Suprapubic skin (tissue), 4 donors: ENCODE data around the gene WDR31. TPM values are rescaled to one million over a fixed set of nuclear protein-coding genes. Genes with fewer than 3 reads are reported as not detected.

Experiments used
- DNase-seq, 2 donors: peaks; one replicate each; pipeline ENCODE4 v3.0.0-alpha.2; 2019; ENCODE audit warnings: low spot score in 2 of 2
- H3K27ac ChIP-seq: fragments of 200-600 bp; sonication (generic); one replicate; pipeline ENCODE4 v1.5.1; 2019
- H3K27me3 ChIP-seq: fragments of 200-600 bp; sonication (generic); one replicate; pipeline ENCODE4 v1.5.1; 2019
- H3K36me3 ChIP-seq: fragments of 200-600 bp; sonication (generic); one replicate; pipeline ENCODE4 v1.5.1; 2019
- H3K4me1 ChIP-seq: fragments of 200-600 bp; sonication (generic); one replicate; pipeline ENCODE4 v1.5.1; 2019
- H3K4me3 ChIP-seq: fragments of 200-600 bp; sonication (generic); one replicate; pipeline ENCODE4 v1.5.1; 2019; ENCODE audit warnings: mild to moderate bottlenecking
- H3K9me3 ChIP-seq: fragments of 200-600 bp; sonication (generic); one replicate; pipeline ENCODE4 v1.5.1; 2019
- CTCF ChIP-seq, 2 donors: fragments of 200-600 bp in 1 of 2; fragments of 450-650 bp in 1 of 2; sonication (generic) in 1 of 2; IDR thresholded peaks; one replicate each; pipeline ENCODE4 v1.5.1; 2016 to 2019; ENCODE audit warnings: antibody characterized with exemption in 2 of 2, mild to moderate bottlenecking in 1 of 2, moderate library complexity in 1 of 2
- EP300 ChIP-seq: sonication (generic); formaldehyde crosslinking; IDR thresholded peaks from one replicate; pipeline ENCODE4 v1.6.1; 2017; ENCODE audit warnings: antibody characterized with exemption
- POLR2A ChIP-seq, 2 donors: fragments of 450-650 bp; IDR thresholded peaks; one replicate each; pipeline ENCODE4 v1.6.1; 2017; ENCODE audit warnings: antibody characterized with exemption in 2 of 2, mild to moderate bottlenecking in 2 of 2, moderate library complexity in 2 of 2
- POLR2AphosphoS5 ChIP-seq, 3 donors: sonication (generic); formaldehyde crosslinking; IDR thresholded peaks; one replicate each; pipeline ENCODE4 v1.6.1; 2017; ENCODE audit warnings: antibody characterized with exemption in 3 of 3
- WGBS: methylation state at CpG from one replicate; pipeline ENCODE4 v1.1.5; 2018; 5-methylcytosine and 5-hydroxymethylcytosine counted together
- total RNA-seq, 4 donors: library from RNA; depleted of rRNA; stranded (reverse); fragments of >200 nt; gene quantifications; one replicate each; pipeline ENCODE4 v1.1.0, GENCODE V29; 2016

WDR31 gene
- total RNA-seq, 4 donors from 2014 or later, result 1.2 to 3.5 (median 1.7) TPM

GRCh38 chr9:113274474-113275156 is 65.5 kb downstream of the WDR31 start:
- Histone ChIP-seq H3K4me3 (peak overlapping the region; percentile 72), H3K27me3 (no peaks in the 10 kb centered on the region), H3K36me3 (peaks cover 55% of the 10 kb centered on the region), H3K4me1 (peaks cover 24% of the 10 kb centered on the region), H3K9me3 (no peaks in the 10 kb centered on the region), H3K27ac (peak overlapping the region; percentile 91)
- DNase-seq, result no peak
- 0% methylated on average over 9 of the region's 15 CpGs for WGBS
- TF ChIP-seq CTCF (IDR thresholded peaks at IDR 0.05) (peak; percentile 38 to 51), POLR2A (IDR thresholded peaks at IDR 0.05) (no peak)

- WGBS, result 93% methylated on average over 2 of the region's 2 CpGs
- no peak for DNase-seq
- Histone ChIP-seq H3K27me3 (no peaks in the 10 kb centered on the region), H3K4me3 (no peak overlapping the region), H3K9me3 (no peaks in the 10 kb centered on the region), H3K4me1 (peaks cover 10% of the 10 kb centered on the region), H3K27ac (no peak overlapping the region), H3K36me3 (peaks cover 62% of the 10 kb centered on the region)
- TF ChIP-seq EP300 (no peak), CTCF (IDR thresholded peaks at IDR 0.05) (no peak)
These were observed 70.2 kb downstream of the WDR31 start for GRCh38 chr9:113269871-113270270.

- Histone ChIP-seq H3K4me3 (no peak overlapping the region), H3K4me1 (peaks cover 6% of the 10 kb centered on the region), H3K27ac (no peak overlapping the region), H3K9me3 (no peaks in the 10 kb centered on the region), H3K36me3 (peaks cover 62% of the 10 kb centered on the region), H3K27me3 (no peaks in the 10 kb centered on the region)
- WGBS, result 89% methylated on average over 2 of the region's 2 CpGs
- no peak for DNase-seq
- TF ChIP-seq POLR2A (IDR thresholded peaks at IDR 0.05) (no peak), CTCF (IDR thresholded peaks at IDR 0.05) (no peak), EP300 (no peak), POLR2AphosphoS5 (IDR thresholded peaks at IDR 0.05) (no peak)
These were observed 70.7 kb downstream of the WDR31 start for GRCh38 chr9:113269355-113269754.

- Histone ChIP-seq H3K4me3 (no peak overlapping the region), H3K27me3 (no peaks in the 10 kb centered on the region), H3K9me3 (no peaks in the 10 kb centered on the region), H3K4me1 (no peaks in the 10 kb centered on the region), H3K36me3 (peaks cover 62% of the 10 kb centered on the region), H3K27ac (no peak overlapping the region)
- 96% methylated on average over 4 of the region's 4 CpGs for whole genome bisulfite sequencing
- TF ChIP-seq POLR2AphosphoS5 (IDR thresholded peaks at IDR 0.05), result no peak
- TF ChIP-seq EP300, result no peak
- TF ChIP-seq POLR2A (IDR thresholded peaks at IDR 0.05), result no peak
- no peak for DNase-seq
These were observed 72.0 kb downstream of the WDR31 start for GRCh38 chr9:113267911-113268566.

GRCh38 chr9:113266174-113266573 is 73.9 kb downstream of the WDR31 start:
- H3K9me3 ChIP-seq, result no peaks in the 10 kb centered on the region
- H3K27ac ChIP-seq, result no peak overlapping the region
- 87% methylated on average over 3 of the region's 3 CpGs for WGBS
- no peak overlapping the region for H3K4me3 ChIP-seq
- no peaks in the 10 kb centered on the region for H3K27me3 ChIP-seq
- no peaks in the 10 kb centered on the region for H3K4me1 ChIP-seq
- TF ChIP-seq POLR2AphosphoS5 (IDR thresholded peaks at IDR 0.05) (no peak), CTCF (IDR thresholded peaks at IDR 0.05) (no peak), POLR2A (IDR thresholded peaks at IDR 0.05) (no peak), EP300 (no peak)
- H3K36me3 ChIP-seq, result peaks cover 56% of the 10 kb centered on the region
- DNase-seq, result no peak

Other genes starting within 250 kb of the WDR31 start
- gene SLC31A2, start 189.3 kb downstream of the WDR31 start, total RNA-seq, result 100 to 1,000 TPM in 2 of 4 donors, 10 to 100 TPM in 2; 49.8 to 114 (median 88.4) TPM
- gene FKBP15, start 119.0 kb downstream of the WDR31 start, total RNA-seq, result 10 to 100 TPM; 26.2 to 45.7 (median 30.5) TPM
- gene SLC31A1, start 118.7 kb downstream of the WDR31 start, total RNA-seq, result 10 to 100 TPM; 17.1 to 46.3 (median 27.2) TPM
- gene CDC26, start 64.7 kb downstream of the WDR31 start, total RNA-seq, result 10 to 100 TPM; 18.8 to 21.9 (median 20.4) TPM
- gene PRPF4, start 64.6 kb downstream of the WDR31 start, total RNA-seq, result 10 to 100 TPM; 13.6 to 21.3 (median 17.6) TPM
- gene RNF183, start 36.9 kb downstream of the WDR31 start, total RNA-seq, result 1 to 10 TPM in 1 of 4 donors, not detected in 3; 2.0 TPM
- 10 to 100 TPM in 3 of 4 donors, 1 to 10 TPM in 1; 8.3 to 37.3 (median 30.8) TPM for gene BSPRY, start 9.3 kb upstream of the WDR31 start, total RNA-seq
- 10 to 100 TPM; 24.9 to 69.0 (median 58.6) TPM for gene HDHD3, start 36.7 kb upstream of the WDR31 start, total RNA-seq
- gene ALAD, start 61.0 kb upstream of the WDR31 start, total RNA-seq, result 10 to 100 TPM; 47.1 to 66.6 (median 53.6) TPM
- 10 to 100 TPM; 32.6 to 52.6 (median 36.6) TPM for gene POLE3, start 70.4 kb upstream of the WDR31 start, total RNA-seq
- gene C9orf43, start 70.5 kb upstream of the WDR31 start, total RNA-seq, result 1 to 10 TPM in 3 of 4 donors, under 1 TPM in 1; 0.57 to 2.2 (median 2.1) TPM
- gene RGS3, start 123.5 kb upstream of the WDR31 start, total RNA-seq, result 10 to 100 TPM; 11.0 to 18.8 (median 16.0) TPM